NCI-H1694 treated with DMSO at 0.1 percent for 48 hours (cell line): ENCODE results near the gene TOM1L2.

Source experiments
- DNase-seq: peaks from one replicate; lab custom pipeline; 2025; lab: John Stamatoyannopoulos, UW

The TOM1L2 gene

GRCh38 chr17:17994271-17995069, 22.3 kb upstream of the TOM1L2 start:
- peak; percentile 80 for DNase-seq

DNA sequence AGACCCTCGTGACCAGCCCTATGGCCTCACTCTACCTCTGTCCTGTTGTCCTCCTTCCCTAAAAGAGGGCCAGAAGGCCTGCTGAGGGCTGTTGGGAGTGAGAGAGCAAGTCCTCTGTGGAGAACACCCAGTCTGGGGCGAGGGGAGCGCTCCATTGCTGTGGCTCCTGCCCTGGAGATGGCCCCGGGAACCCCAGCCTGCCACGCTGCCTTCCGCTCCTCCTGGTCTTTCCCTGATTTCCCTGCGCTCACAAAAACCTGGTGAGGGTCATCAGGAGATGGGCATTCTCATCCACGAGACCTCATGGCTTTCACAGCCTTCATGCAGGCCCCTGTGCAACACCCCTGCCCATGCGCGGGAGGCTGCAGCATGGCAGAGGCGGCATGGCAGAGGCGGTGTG, 21.7 kb upstream of the TOM1L2 start:
- no peak for DNase-seq

DNA sequence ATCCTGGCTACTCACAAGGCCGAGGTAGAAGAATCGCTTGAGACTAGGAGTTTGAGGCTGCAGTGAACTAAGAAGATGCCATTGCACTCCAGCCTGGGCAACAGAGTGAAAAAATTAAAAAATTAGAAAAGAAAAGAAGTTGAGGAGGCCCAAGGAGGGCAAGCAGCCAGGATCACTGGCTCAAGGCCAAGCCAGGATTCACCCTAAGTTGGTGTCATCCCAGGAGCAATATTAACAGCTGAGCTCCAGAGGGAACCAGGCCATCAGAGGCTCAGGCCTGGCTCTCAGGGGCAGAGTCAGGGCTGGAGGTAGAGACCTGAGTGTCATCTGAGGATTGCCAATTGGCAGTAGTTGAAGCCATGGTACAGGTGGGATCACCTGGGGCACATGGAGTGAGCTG, 21.2 kb upstream of the TOM1L2 start:
- no peak for DNase-seq

GRCh38 chr17:17990282-17990681, 18.1 kb upstream of the TOM1L2 start:
- no peak for DNase-seq

DNA sequence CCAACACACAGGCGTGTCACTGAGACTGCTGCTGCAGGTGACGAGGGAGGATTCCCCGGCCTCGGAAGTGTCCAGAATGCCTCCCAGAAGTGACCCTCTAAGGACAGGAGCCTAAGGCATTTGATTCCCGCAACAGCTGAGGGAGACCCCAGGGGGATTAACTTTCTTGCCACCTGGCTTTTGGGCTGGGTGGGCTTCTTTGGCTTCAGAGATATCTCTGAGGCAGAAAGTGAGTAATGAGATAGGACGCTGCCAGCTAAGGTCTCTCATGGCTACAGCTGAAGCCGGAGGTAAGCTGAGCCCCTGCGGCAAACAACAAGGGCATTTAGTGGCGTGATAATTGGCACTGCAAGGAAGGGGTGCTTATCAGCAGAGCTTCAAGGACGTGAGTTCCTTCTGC, 17.4 kb upstream of the TOM1L2 start:
- DNase-seq, result no peak

DNA sequence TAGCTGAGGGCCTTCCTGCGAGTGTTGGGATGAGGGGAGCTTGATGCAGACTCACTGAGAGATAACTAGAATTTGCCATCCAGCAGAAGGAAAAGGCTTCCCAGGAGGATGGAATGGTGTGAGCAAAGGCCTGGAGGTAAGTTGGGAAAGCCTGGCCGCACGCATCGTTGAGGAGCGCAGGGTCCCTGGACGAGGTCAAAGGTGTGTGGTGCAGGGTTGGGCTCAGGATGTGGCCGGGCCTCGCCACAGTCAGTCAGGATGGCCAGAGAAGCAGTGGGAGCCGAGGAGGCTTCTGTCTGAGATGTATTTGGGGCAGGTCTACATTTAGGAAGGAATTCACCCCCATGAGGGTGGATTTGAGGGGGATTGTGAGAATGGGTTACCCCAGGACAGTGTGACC, 16.9 kb upstream of the TOM1L2 start:
- no peak for DNase-seq

GRCh38 chr17:17988427-17988945, 16.3 kb upstream of the TOM1L2 start:
- no peak for DNase-seq

- no peak for DNase-seq
Observed at GRCh38 chr17:17987901-17988300, 15.7 kb upstream of the TOM1L2 start.

- no peak for DNase-seq
Observed at GRCh38 chr17:17987187-17987896, 15.1 kb upstream of the TOM1L2 start.

- DNase-seq, result peak; percentile 44
Observed at GRCh38 chr17:17985555-17985954, 13.4 kb upstream of the TOM1L2 start.

GRCh38 chr17:17985153-17985552, 13.0 kb upstream of the TOM1L2 start:
- DNase-seq, result no peak

DNA sequence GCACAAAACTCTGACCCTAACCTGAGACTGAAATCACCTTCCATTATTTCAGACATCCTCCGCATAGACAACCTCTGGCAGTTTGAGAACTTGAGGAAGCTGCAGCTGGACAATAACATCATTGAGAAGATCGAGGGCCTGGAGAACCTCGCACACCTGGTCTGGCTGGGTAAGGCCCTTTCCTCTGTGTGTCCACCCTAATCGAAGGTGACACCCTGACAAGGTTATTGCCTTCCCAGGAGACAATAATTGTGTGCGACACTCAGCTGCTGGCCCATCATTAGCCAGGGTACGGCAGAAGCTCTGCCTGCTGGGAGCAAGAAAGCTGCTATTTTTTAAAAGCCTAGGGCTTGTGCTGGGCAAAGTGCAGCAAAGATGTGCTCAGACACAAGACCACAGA, 11.6 kb upstream of the TOM1L2 start:
- DNase-seq, result no peak

DNA sequence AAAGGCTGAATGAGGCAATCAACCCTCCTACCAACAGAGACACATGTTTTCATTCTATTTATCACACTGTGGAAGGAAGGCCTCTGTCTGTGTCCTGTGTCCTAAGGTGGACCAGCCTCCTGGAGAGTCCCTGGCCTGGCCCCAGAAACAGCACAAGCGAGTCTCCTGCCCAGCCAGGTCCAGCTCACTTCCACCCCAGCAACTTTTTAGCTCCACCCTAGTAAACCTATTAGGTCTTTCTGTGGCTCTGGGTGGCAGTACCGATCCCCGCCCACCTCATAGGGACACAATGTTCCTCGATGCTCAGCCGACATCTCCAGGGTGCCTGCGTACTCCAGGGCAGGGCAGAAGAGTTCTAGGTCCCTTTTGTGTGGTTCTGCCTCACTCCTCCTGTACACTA, 11.2 kb upstream of the TOM1L2 start:
- no peak for DNase-seq

DNA sequence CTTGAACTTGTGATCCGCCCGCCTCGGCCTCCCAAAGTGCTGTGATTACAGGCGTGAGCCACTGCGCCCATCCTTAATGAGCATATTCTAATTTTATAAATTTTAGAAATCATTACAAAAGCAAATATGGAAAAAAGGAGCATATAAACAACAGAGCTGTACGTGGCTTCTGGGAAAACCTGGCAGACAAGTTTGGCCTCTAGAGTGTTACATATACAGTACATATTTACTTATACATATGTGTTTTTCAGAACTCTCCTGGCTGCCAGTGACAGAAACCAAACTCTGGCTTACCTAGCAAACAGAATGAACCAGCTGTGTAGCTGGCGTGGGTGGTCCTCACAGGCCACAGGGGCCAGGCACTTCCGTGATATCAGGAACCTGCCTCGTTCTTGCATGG, 10.6 kb upstream of the TOM1L2 start:
- no peak for DNase-seq

- no peak for DNase-seq
Observed at GRCh38 chr17:17981330-17981729, 9.1 kb upstream of the TOM1L2 start.

DNA sequence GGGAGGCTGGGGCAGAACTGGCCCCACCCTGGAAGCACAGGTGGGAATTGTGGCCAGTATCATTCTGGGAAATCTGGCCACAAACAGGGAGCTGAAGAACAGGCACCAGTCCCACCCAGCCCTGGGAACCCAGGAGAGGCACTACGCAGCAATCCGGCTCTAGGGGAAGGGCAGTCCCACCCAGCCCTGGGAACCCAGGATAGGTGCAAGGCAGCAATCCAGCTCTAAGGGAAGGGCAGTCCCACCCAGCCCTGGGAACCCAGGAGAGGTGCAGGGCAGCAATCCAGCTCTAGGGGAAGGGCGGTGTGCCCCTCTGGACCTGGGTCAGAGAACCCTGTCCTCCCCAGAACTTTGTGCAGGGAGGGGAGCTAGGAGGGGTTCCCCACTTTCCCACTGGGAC, 7.6 kb upstream of the TOM1L2 start:
- no peak for DNase-seq

DNA sequence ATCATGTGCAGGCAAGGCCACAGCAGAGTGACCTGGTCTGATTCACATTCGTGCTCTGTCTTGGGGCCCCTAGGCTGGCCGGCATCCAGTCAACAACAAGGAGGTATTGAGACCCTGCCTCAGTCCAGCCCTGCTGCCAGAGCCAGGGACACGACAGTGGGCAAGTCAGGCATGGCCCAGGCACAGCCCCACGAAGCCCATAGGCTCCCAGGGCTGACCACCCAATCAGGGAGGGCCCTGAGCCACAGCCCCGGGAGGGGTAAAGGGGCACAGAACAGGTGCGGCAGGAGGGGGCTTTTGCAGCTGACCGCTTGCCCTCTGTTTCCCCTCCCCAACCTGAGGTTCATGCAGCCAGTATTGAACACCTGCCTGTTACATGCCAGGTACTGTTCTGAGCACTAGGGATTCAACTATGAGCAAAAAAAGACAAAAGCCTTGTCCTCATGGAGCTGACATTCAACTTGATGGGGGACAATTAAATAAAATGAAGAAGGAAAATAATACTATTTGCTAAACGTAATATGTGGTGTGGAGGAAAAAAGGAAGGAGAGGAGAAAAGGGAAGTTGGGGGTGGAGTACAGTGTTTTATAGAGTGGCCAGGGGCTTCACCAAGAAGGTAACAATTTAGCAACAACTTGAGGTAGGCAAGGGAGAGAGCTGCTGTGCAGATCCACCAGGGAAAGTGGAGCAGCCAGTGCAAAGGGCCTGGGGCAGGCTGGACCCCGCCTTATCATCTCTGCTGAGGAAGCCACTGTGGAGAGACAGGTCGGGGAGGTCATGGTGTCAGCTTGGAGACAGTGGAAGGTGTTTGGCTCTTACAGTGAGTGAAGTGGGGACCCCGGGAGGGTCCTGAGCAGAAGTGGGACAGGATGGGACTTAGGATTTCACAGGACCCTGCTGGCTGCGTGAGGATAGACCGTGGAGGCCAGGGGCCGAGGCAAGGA, 6.6 kb upstream of the TOM1L2 start:
- DNase-seq, result no peak

- DNase-seq, result no peak
Observed at GRCh38 chr17:17976931-17977570, 4.9 kb upstream of the TOM1L2 start.

GRCh38 chr17:17975436-17975835, 3.2 kb upstream of the TOM1L2 start:
- DNase-seq, result no peak

DNA sequence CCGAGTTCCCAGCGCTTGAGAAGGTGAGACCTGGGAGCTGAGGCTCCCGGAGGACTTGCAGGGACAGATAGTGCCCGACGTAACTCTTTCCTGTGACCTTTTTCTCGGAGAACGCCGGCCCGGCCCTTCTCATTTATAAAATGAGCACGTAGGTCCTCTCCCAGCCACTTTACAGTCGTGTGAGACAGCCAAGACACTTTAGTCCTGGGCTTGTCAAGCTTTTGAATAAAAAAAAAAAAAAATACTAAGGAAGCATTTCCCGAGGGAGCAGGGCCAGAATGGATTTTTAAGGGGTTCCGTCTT, 703 bp upstream of the TOM1L2 start:
- no peak for DNase-seq

- DNase-seq, result no peak
Observed at GRCh38 chr17:17971431-17972125, 622 bp downstream of the TOM1L2 start.
